HG03460 (cell line): ENCODE data around the gene PDE9A.
"Not testable (repeated sequence)": the region's sequence is repeated elsewhere in the genome, so short reads cannot be mapped to it uniquely, and the experiment has no call there.

ENCODE experiments used
- ATAC-seq: cut with Tn5 transposase; IDR thresholded peaks from one replicate; pipeline ENCODE4 v1.9.1; 2021; ENCODE audit not compliant: unreplicated experiment

Gene PDE9A

DNA sequence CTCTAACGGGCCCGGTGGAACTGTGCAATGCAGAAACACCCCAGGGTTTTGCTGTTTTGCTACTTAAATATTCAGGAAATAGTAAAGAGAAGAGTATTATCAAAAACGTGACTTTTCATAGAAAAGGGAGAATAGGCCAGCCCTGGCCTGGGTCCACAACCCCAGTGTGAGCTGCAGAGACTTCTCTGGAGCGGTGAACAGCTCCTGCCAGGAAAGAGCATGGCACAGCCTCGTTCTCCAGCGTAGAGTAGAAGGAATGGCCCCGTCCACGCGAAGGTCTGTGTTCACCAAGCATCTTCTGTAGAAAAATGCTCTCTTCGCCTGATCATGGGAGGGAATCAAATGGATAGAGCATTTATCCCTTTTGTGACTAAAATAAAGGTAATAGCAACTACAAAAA is 51.4 kb downstream of the PDE9A start:
- ATAC-seq = no peak

DNA sequence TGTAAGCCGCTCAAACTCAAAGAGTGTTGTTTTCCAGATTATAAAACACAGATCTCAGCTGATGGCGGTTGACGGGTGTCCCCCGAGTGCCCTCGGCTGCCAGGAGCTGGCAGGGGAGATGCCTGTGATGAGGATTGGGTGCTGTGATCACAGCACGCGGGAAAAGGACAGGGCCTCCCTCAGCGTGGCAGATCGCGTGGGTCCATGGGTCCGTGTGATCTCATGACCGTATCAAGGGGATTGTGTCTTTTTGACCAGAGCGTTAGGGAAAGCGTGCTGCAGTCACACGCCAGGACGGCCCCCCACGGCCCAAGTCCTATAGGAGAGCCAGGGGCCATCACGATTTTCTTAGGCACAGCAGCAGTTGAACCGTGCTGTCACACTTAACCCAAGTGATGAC is 51.9 kb downstream of the PDE9A start:
- ATAC-seq = no peak

- ATAC-seq = no peak
These were observed 52.4 kb downstream of the PDE9A start for GRCh38 chr21:42705746-42706374.

DNA sequence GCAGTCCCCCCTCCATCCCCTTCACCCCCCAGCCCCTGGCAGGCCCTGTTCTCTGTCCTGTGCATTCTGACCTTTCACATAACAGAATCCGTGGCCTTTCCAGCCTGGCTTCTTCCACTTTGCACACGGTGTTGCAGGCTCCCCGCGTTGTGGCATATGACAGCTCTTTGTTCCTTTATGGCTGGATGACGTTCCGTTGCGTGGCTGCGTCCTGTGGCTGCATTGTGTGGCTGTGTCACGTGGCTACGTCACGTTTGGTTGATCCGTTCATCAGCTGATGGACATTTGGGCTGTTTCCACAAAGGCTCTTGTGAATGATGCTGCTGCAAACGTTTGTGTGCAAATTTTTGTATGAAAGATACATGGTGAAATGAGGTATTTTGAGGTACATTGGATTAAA is 53.3 kb downstream of the PDE9A start:
- ATAC-seq = no peak

- no peak for ATAC-seq
These were observed 53.9 kb downstream of the PDE9A start for GRCh38 chr21:42707207-42707830.

DNA sequence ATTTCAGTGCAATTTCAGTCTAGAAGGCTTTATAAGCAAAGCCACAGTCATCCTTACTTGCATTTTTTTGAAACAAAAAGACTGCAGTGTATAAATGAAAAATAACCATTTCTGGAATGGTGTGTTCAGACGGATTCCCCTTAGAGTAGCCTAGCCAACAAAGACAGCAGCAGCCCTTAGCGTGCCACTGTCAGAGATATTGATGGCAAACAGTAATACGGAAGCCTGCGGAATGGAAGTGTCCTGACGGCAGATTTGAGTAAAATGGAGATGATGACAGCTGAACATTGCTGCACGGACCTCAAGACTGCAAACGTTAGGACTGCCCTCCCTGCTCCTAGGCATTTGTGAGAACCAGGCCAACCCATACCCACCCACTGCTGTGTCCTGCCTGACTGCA is 54.7 kb downstream of the PDE9A start:
- no peak for ATAC-seq

DNA sequence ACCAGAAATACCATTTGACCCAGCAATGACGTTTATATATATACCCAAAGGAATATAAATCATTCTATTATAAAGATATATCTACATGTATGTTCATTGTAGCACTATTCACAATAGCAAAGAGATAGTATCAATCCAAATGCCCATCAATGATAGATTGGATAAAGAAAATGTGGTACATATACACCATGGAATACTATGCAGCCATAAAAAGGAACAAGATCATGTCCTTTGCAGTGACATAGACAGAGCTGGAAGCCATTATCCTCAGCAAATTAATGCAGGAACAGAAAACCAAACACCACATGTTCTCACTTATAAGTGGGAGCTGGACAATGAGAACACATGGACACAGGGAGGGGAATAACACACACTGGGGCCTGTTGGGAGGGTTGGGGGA is 55.5 kb downstream of the PDE9A start:
- not testable (repeated sequence) for ATAC-seq

- ATAC-seq = no peak
These were observed 58.2 kb downstream of the PDE9A start for GRCh38 chr21:42711667-42712066.

DNA sequence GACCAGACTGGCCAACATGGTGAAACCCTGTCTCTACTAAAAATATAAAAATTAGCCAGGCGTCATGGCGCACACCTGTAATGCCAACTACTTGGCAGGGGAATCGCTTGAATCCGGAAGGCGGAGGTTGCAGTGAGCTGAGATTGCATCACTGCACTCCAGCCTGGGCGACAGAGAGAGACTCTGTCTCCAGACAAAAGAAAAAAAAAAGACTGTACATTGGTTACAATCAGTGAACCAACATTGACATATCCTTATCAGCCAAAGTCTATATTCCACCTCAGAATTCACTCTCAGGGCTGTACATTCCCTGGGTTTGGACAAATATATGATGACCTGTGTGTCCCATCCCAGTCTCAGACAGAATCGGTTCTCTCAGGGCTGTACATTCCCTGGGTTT is 62.0 kb downstream of the PDE9A start:
- not testable (repeated sequence) for ATAC-seq

- ATAC-seq = no peak
These were observed 62.7 kb downstream of the PDE9A start for GRCh38 chr21:42716074-42716473.

- not testable (repeated sequence) for ATAC-seq
These were observed 67.1 kb downstream of the PDE9A start for GRCh38 chr21:42720484-42720883.

- ATAC-seq = no peak
These were observed 68.0 kb downstream of the PDE9A start for GRCh38 chr21:42721341-42721824.

GRCh38 chr21:42722153-42722552 is 68.7 kb downstream of the PDE9A start:
- no peak for ATAC-seq

DNA sequence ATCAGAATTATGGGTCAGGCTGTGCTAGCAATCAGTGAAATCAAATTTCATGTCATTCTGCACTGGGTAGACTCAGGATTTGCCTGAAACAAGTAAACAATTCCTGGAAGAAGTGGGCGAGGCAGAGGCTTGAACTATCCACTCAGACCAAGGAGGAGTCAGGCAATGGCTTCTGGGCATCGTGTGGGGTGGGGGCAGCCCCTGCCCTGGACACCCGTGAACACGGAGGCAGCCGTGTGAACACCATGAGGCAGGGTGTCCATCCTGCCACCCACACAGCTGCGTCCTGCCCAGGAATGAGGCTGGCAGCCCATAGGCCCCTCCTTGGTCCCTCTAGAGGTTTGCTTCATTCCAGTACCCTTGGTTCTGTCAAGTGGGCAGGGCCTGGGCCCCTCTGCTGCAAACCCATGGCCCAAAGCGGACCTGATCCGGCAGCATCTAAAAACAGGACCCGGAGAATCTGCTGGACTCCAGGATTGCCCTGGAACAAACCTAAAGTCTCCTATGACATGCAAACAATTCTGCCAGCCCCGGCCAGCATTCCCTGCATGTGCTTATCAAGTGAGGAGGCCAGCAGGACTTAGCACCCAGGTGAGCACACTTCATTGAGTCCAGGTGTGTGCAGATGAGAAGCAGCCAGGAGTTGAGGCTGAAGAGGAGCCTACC is 69.5 kb downstream of the PDE9A start:
- no peak for ATAC-seq

DNA sequence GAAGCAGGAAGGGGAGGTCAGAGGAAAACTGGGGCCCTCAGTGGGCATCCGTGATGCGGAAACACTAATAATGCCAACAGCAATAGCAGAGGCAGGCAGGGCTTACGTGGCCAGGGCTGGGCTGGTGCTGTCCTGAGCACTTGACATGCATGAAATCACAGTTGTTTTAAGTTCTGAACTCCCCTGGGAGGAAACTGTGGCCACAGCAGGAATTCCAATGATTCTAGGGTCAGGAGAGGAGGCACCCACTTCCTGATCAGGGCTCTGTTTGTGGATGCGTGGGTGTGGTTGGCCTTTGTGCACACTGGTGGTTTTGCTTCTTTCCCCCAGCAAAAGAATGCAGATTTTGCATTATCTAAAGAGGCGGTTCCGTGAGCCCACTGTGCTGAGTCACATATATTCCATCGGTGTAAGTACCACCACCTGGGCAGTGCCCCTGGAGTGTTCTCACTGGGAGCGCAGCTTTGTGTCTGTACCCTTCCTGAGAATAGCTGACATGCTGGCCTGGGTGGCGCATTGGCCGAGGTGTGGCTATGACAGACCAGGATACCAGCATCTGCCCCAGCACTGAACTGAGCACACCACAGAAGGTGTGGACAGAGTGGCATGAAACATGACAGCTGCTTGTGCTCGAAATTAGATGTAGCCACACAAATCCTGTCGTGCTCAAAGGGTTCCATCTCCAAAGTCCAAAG is 71.0 kb downstream of the PDE9A start:
- ATAC-seq = no peak

- no peak for ATAC-seq
These were observed 72.1 kb downstream of the PDE9A start for GRCh38 chr21:42725416-42725930.

- ATAC-seq = no peak
These were observed 78.0 kb downstream of the PDE9A start for GRCh38 chr21:42731264-42732032.

DNA sequence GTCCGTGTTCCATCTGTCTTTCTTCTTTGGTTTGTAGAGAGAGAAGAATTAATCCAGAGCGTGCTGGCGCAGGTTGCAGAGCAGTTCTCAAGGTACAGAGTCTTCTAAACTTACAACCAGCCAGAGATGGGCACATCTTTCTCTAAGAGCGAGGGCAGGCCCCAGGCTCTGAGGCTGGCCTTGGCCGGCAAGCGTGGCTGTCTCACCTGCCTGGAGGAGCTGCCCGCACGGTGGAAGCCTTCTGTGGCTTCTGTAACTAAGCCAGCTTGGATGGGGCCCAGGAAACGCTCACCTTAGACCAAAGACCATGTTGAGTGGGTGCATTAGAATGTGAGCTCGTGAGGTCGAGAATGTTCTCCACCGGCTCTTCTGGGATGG is 78.6 kb downstream of the PDE9A start:
- ATAC-seq = no peak

DNA sequence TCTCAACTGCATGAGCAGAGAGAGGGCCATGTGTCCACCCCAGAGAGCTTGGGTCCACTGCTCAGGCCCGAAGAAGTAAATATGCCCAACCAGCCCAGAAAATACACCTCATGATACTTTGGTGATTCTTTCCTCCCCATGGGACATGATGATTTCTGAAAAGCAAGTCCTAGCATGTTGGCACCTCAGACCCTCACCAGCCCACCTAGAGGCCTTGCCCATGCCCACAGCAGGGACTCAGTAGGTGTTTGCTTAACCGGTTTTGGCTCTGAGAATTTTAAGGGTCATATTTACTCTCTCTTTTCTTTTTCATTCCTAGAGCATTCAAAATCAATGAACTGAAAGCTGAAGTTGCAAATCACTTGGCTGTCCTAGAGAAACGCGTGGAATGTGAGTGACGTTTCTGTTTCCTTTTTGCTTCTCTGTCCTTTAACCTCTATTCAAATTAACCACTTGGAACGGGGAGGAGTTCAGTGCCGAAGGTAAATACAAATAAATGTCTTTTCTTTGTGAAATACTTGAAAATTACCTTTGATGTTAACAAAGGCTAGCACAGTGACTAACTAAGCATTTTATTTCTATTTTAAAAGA is 79.7 kb downstream of the PDE9A start:
- no peak for ATAC-seq

- ATAC-seq = no peak
These were observed 80.5 kb downstream of the PDE9A start for GRCh38 chr21:42733874-42734273.
